ENCODE results near the gene PTPRD.

DNA sequence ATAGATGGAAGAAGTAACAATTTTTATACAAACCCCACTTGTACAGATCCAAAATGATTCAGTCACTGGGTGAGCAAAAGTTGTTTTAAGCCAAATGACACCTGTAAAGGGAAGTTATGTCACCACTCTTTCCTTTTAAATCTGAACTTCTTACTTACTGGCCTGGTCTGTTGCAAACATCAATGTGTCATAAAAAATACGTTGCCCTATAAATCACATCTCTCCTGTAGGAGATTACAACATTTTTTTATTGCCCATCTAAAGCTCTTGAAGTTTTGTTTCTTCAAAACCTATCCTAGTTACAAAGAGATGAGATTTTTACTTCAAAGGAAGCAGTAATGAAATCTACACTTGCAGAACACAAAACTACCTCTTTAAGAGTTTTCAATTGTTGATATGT is 1725.4 kb downstream of the PTPRD start:
- TF ChIP-seq NR3C1 (CRISPR knock-in tag; conservative IDR thresholded peaks at IDR 0.05; ENCODE audit: low read depth) (no peak), TCF7 (CRISPR knock-in tag; IDR thresholded peaks at IDR 0.05; ENCODE audit: low read depth) (no peak), NR2C2 (CRISPR knock-in tag; IDR thresholded peaks at IDR 0.05) (no peak)
- TF ChIP-seq, protein P1, sequence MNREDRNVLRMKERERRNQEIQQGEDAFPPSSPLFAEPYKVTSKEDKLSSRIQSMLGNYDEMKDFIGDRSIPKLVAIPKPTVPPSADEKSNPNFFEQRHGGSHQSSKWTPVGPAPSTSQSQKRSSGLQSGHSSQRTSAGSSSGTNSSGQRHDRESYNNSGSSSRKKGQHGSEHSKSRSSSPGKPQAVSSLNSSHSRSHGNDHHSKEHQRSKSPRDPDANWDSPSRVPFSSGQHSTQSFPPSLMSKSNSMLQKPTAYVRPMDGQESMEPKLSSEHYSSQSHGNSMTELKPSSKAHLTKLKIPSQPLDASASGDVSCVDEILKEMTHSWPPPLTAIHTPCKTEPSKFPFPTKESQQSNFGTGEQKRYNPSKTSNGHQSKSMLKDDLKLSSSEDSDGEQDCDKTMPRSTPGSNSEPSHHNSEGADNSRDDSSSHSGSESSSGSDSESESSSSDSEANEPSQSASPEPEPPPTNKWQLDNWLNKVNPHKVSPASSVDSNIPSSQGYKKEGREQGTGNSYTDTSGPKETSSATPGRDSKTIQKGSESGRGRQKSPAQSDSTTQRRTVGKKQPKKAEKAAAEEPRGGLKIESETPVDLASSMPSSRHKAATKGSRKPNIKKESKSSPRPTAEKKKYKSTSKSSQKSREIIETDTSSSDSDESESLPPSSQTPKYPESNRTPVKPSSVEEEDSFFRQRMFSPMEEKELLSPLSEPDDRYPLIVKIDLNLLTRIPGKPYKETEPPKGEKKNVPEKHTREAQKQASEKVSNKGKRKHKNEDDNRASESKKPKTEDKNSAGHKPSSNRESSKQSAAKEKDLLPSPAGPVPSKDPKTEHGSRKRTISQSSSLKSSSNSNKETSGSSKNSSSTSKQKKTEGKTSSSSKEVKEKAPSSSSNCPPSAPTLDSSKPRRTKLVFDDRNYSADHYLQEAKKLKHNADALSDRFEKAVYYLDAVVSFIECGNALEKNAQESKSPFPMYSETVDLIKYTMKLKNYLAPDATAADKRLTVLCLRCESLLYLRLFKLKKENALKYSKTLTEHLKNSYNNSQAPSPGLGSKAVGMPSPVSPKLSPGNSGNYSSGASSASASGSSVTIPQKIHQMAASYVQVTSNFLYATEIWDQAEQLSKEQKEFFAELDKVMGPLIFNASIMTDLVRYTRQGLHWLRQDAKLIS (CRISPR knock-in tag; IDR thresholded peaks at IDR 0.05; ENCODE audit: borderline replicate concordance): no peak
- TF ChIP-seq, protein P2, sequence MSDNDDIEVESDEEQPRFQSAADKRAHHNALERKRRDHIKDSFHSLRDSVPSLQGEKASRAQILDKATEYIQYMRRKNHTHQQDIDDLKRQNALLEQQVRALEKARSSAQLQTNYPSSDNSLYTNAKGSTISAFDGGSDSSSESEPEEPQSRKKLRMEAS (CRISPR knock-in tag; IDR thresholded peaks at IDR 0.05): no peak
- TF ChIP-seq, protein P3, sequence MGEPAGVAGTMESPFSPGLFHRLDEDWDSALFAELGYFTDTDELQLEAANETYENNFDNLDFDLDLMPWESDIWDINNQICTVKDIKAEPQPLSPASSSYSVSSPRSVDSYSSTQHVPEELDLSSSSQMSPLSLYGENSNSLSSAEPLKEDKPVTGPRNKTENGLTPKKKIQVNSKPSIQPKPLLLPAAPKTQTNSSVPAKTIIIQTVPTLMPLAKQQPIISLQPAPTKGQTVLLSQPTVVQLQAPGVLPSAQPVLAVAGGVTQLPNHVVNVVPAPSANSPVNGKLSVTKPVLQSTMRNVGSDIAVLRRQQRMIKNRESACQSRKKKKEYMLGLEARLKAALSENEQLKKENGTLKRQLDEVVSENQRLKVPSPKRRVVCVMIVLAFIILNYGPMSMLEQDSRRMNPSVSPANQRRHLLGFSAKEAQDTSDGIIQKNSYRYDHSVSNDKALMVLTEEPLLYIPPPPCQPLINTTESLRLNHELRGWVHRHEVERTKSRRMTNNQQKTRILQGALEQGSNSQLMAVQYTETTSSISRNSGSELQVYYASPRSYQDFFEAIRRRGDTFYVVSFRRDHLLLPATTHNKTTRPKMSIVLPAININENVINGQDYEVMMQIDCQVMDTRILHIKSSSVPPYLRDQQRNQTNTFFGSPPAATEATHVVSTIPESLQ (CRISPR knock-in tag; IDR thresholded peaks at IDR 0.05): no peak
